Spinal cord (tissue), 10 donors: ENCODE measurements around the gene OR2G6. TPM values are rescaled to one million over a fixed set of nuclear protein-coding genes. Genes with fewer than 3 reads are reported as not detected.
"Not testable (repeated sequence)": the region's sequence is repeated elsewhere in the genome, so short reads cannot be mapped to it uniquely, and the experiment has no call there.

Experiments used
- DNase-seq, 6 donors: peaks; one replicate each; pipeline versions ENCODE4 v3.0.0 to v3.0.0-alpha.2; 2013 to 2015; ENCODE audit warnings: low spot score in 6 of 6, low read depth in 4 of 6
- H3K27ac ChIP-seq: one replicate; pipeline ENCODE4 v1.5.1; 2013; ENCODE audit warnings: low read depth, low read length, control low read depth
- H3K27me3 ChIP-seq: one replicate; pipeline ENCODE4 v1.6.1; 2013; ENCODE audit warnings: low read length; ENCODE audit not compliant: control insufficient read depth, insufficient read depth
- H3K36me3 ChIP-seq: one replicate; pipeline ENCODE4 v1.6.1; 2013; ENCODE audit warnings: low read length; ENCODE audit not compliant: control insufficient read depth, insufficient read depth
- H3K4me1 ChIP-seq: one replicate; pipeline ENCODE4 v1.6.1; 2013; ENCODE audit warnings: low read length; ENCODE audit not compliant: control insufficient read depth, insufficient read depth
- H3K4me3 ChIP-seq: one replicate; pipeline ENCODE4 v1.5.1; 2013; ENCODE audit warnings: low read depth, low read length, control low read depth
- H3K9me3 ChIP-seq: one replicate; pipeline ENCODE4 v1.6.1; 2013; ENCODE audit warnings: low read length; ENCODE audit not compliant: control insufficient read depth, insufficient read depth
- WGBS: methylation state at CpG from one replicate; pipeline ENCODE4 v1.1.5; 2013; ENCODE audit warnings: missing lambda C conversion rate; ENCODE audit not compliant: insufficient coverage; 5-methylcytosine and 5-hydroxymethylcytosine counted together
- long read RNA-seq, 4 donors: transcript quantifications; one replicate each; lab custom pipeline, GENCODE V29; 2026
- polyA plus RNA-seq, 2 donors: library from polyadenylated mRNA; unstranded; fragments of 120-200 nt; gene quantifications; one replicate each; pipeline ENCODE4 v1.2.1, GENCODE V29; 2013; ENCODE audit not compliant: insufficient read length in 2 of 2
- total RNA-seq, 2 donors: library from RNA; depleted of rRNA in 1 of 2; stranded (reverse); fragments of 120-200 nt in 1 of 2; fragments of >200 nt in 1 of 2; gene quantifications; one replicate each; pipeline versions ENCODE4 v1.2.3 to v1.2.4, GENCODE V29; 2013 to 2014
- donor health status: healthy.

The OR2G6 gene
- total RNA-seq (not detected), polyA plus RNA-seq (under 1 TPM in 1 of 2 donors, not detected in 1; 0.06 TPM)
- long read RNA-seq, donor 1, result 0 reads
- long read RNA-seq, donor 2, result 0 reads
- long read RNA-seq, donor 3, result 0 reads
- long read RNA-seq, donor 4, result 0 reads

- DNase-seq, H3K27ac ChIP-seq, H3K36me3 ChIP-seq, H3K27me3 ChIP-seq, H3K9me3 ChIP-seq, H3K4me3 ChIP-seq, H3K4me1 ChIP-seq: not testable (repeated sequence)
- no CpG with 5 or more reads among the region's 2 CpGs for WGBS
Observed at GRCh38 chr1:248507773-248508172, at the start of gene OR2G6. Gene OR2G6, plus strand, starts transcription at chr1:248508073. Its CDS starts 13,574 bp downstream, at chr1:248521647.

DNA sequence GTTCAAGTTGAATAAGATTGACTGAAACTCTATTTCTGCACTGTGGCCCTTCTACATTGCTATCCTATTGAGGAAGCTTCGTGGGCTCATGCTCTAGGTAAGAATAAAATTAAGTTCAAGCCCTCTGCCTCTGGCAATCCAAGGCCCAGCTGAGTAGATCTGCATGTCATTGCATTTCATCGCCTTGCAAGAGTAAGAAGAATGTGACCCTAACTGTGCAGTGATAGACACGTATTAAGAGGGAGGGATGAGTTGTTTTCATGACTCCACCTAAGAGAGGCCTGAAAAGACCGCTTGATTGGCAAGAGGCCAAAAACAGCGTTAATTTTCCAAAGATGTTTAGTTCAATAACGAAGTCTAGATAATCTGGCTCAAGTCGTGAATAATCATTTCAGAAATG lies 48.8 kb upstream of the OR2G6 start:
- H3K4me3 ChIP-seq, H3K4me1 ChIP-seq, H3K27ac ChIP-seq, H3K9me3 ChIP-seq, H3K36me3 ChIP-seq, DNase-seq, H3K27me3 ChIP-seq: not testable (repeated sequence)
- whole genome bisulfite sequencing, result 43% methylated on average over 1 of the region's 7 CpGs

- no peaks in the 10 kb centered on the region for H3K4me1 ChIP-seq
- H3K27me3 ChIP-seq, result no peaks in the 10 kb centered on the region
- H3K4me3 ChIP-seq, result no peak overlapping the region
- WGBS, result no CpG with 5 or more reads among the region's 4 CpGs
- no peak overlapping the region for H3K27ac ChIP-seq
- no peak for DNase-seq
- no peaks in the 10 kb centered on the region for H3K9me3 ChIP-seq
- H3K36me3 ChIP-seq, result no peaks in the 10 kb centered on the region
Observed at GRCh38 chr1:248471154-248471553, 36.7 kb upstream of the OR2G6 start.

DNA sequence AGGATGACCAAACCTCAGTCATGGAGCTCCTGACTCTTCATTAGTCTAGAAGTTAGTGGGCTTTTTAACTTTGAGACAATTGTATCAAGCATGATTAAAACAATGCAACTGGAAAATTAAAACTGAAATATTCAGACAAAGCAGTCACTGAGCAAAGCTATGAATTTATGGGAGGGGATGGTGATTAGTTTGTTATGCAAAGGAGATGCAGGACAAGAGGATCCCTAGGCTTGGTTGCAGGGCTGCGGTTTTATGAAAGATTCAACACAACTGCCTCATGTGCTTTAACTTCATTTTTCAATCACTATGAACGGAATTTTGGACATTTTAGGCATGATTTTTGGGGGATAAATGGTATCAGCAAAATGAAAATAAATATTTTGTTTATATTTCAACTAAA lies 35.8 kb upstream of the OR2G6 start:
- no CpG with 5 or more reads among the region's 2 CpGs for WGBS
- not testable (repeated sequence) for H3K9me3 ChIP-seq, H3K27me3 ChIP-seq, H3K27ac ChIP-seq, H3K36me3 ChIP-seq, H3K4me1 ChIP-seq, DNase-seq, H3K4me3 ChIP-seq

DNA sequence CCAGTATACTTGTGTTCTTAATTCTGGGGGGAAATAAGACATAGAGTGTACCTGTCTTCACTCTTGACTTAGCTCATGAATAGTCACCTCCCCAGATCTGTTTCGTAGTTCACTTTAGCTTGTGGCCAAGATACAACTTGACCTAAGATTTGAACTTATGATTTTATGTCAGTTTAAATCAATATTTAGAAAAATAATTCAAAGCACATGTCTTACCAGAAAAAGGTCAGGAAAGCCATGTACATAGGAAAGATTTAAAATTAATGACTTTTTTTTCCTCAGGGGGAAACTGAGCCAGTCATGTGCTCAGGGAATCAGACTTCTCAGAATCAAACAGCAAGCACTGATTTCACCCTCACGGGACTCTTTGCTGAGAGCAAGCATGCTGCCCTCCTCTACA lies 34.8 kb upstream of the OR2G6 start, which contains the start of gene OR2T3:
OR2T3 (plus strand) TSS at position 301 of the 400 bp plus-strand sequence; CDS start at position 301, 0 bp downstream.
- not testable (repeated sequence) for H3K4me3 ChIP-seq, H3K9me3 ChIP-seq, H3K27ac ChIP-seq, H3K27me3 ChIP-seq, H3K36me3 ChIP-seq, H3K4me1 ChIP-seq, DNase-seq
- no CpG with 5 or more reads among the region's 2 CpGs for WGBS

- WGBS, result no CpG with 5 or more reads among the region's 1 CpG
- not testable (repeated sequence) for H3K9me3 ChIP-seq, H3K27me3 ChIP-seq, H3K27ac ChIP-seq, H3K4me3 ChIP-seq, DNase-seq, H3K36me3 ChIP-seq, H3K4me1 ChIP-seq
Observed at GRCh38 chr1:248475660-248476059, 32.2 kb upstream of the OR2G6 start.

GRCh38 chr1:248481686-248482579 lies 25.9 kb upstream of the OR2G6 start:
- H3K27me3 ChIP-seq, H3K4me3 ChIP-seq, H3K36me3 ChIP-seq, H3K27ac ChIP-seq, DNase-seq, H3K9me3 ChIP-seq, H3K4me1 ChIP-seq: not testable (repeated sequence)
- whole genome bisulfite sequencing, result 60% methylated on average over 6 of the region's 13 CpGs

- no CpG with 5 or more reads among the region's 6 CpGs for WGBS
- not testable (repeated sequence) for H3K4me1 ChIP-seq, DNase-seq, H3K9me3 ChIP-seq, H3K27me3 ChIP-seq, H3K27ac ChIP-seq, H3K36me3 ChIP-seq, H3K4me3 ChIP-seq
Observed at GRCh38 chr1:248488289-248488688, 19.6 kb upstream of the OR2G6 start, which contains the start of gene OR2T5. Gene OR2T5, plus strand, starts transcription at chr1:248488589. Its CDS starts 0 bp downstream, at chr1:248488589.

- H3K27me3 ChIP-seq, H3K4me1 ChIP-seq, H3K36me3 ChIP-seq, DNase-seq, H3K27ac ChIP-seq, H3K9me3 ChIP-seq, H3K4me3 ChIP-seq: not testable (repeated sequence)
- WGBS, result no CpG with 5 or more reads among the region's 5 CpGs
Observed at GRCh38 chr1:248496661-248497060, 11.2 kb upstream of the OR2G6 start.
